HG03060 (cell line): ENCODE measurements around the gene AP4E1.
"Not testable (repeated sequence)": the region's sequence is repeated elsewhere in the genome, so short reads cannot be mapped to it uniquely, and the experiment has no call there.

Experiments
- ATAC-seq: cut with Tn5 transposase; IDR thresholded peaks from one replicate; pipeline ENCODE4 v1.9.1; 2021; ENCODE audit warnings: low read depth, moderate number of reproducible peaks; ENCODE audit not compliant: unreplicated experiment

The AP4E1 gene

DNA sequence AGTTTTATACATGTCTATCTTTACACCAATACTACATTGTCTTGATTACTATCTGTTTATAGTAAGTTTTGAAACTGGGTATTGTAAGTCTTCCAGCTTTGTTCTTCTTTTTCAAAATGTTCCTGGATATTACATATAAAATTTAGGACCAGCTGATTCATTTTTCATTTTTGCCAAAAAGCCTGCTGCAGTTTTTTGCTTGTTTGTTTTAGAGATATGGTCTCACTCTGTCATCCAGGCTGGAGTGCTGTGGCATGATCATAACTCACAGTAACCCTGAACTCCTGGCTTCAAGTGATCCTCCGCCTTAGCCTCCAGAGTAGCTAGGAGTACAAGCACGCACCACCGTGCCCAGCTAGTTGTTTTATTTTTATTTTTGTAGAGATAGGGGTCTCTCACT lies 20.4 kb upstream of the AP4E1 start:
- no peak for ATAC-seq

DNA sequence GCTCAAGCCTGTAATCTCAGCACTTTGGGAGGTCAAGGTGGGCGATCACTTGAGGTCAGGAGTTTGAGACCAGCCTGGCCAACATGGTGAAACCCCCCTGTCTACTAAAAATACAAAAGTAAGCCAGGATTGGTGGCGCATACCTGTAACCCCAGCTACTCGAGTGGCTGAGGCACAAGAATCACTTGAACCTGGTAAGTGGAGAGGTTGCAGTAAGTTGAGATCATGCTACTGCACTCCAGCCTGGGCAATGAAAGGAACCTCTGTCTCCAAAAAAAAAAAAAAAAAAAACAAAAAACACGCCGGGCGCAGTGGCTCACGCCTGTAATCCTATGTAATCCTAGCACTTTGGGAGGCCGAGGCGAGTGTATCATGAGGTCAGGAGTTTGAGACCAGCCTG lies 18.9 kb upstream of the AP4E1 start:
- ATAC-seq, result no peak

DNA sequence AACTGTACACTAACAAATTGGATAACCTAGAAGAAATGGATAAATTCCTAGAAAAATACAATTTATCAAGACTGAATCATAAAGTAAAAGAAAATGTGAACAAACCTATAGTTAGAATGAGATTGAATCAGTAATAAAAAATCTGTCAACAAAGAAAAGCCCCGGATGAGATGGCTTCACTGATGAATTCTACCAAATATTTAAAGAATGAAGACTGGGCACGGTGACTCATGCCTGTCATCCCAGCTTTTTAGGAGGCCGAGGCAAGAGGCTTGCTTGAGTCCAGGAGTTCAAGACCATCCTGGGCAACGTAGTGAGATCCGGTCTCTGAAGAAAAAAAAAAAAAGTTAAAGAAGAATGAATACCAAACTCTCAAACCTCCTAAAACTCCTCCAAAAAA lies 17.7 kb upstream of the AP4E1 start:
- ATAC-seq, result no peak

DNA sequence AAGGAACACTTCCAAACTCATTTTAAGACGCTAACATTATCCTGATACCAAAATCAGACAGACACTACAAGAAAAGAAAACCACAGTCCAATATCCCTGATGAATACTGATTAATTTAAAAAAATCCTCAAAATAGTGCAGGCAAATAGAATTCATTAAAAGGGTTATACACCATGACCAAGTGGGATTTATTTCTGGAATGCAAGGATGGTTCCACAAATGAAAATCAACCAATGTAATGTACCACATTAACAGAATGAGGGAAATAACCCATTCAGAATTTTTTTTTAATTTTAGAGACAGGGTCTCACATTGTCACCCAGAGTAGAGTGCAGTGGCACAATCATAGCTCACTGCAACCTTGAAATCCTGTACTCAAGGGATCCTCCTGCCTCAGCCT lies 17.3 kb upstream of the AP4E1 start:
- ATAC-seq, result no peak

DNA sequence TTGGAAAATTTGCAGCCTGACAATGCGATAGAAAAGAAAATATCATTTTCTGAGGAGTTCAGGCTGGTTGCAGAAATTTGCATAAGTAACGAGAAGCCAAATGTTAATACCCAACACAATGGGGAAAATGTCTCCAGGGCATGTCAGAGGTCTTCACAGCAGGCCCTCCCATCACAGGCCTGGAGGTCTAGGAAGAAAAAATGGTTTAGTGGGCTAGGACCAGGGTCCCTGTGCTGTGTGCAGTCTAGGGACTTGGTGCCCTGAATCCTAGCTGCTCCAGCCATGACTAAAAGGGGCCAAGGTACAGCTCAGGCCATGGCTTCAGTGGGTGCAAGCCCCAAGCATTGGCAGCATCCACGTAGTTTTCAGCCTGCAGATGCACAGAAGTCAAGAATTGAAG lies 14.5 kb upstream of the AP4E1 start:
- ATAC-seq, result no peak

DNA sequence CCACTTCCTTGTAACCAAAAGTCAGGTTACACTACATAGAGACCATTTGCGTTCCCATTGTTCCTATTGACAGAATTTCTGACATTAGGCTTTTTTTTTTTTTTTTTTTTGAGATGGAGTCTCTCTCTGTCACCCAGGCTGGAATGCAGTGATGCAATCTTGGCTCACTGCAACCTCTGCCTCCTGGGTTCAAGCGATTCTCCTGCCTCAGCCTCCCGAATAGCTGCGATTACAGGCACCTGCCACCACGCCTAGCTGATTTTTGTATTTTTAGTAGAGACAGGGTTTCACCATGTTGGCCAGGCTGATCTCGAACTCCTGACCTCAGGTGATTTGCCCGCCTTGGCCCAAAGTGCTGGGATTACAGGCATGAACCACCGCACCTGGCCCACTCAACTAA lies 7.1 kb upstream of the AP4E1 start:
- not testable (repeated sequence) for ATAC-seq

DNA sequence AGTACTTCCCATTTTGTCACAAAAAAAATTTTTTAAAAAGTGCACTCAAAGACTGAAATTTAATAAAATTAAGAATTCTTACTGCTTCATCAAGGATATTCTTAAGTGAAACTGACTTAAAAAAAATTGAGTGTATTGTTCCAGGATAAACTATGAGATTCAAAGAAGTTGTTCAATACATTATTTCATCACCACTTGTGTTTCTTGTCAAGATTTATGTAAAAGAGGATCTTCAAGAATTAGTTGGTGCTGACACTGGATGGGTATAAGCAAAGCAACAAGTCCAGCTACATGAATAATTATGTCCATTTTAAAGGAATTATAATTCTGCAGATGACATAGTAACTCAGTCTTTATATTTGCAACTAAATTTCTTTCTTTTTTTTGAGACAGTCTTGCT lies 4.3 kb upstream of the AP4E1 start:
- no peak for ATAC-seq

DNA sequence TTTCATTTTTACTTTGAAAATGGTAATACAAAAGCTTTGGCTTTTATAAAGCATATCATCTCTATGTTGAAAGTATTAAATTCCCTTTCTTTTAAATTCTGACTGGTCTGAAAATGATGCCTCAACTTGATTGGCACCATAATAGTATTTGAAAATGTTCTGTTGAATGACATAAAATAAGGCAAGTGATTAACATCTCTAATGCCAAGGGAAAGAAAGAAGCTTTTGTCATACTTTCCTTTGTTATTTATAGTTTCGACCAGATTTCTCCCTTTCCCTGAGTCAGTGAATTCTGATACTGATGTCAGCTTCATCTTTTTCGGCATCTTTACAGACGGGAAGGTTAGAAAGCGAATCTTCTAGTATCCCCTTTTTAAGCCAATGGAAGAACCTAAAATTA lies 3.4 kb upstream of the AP4E1 start:
- no peak for ATAC-seq

DNA sequence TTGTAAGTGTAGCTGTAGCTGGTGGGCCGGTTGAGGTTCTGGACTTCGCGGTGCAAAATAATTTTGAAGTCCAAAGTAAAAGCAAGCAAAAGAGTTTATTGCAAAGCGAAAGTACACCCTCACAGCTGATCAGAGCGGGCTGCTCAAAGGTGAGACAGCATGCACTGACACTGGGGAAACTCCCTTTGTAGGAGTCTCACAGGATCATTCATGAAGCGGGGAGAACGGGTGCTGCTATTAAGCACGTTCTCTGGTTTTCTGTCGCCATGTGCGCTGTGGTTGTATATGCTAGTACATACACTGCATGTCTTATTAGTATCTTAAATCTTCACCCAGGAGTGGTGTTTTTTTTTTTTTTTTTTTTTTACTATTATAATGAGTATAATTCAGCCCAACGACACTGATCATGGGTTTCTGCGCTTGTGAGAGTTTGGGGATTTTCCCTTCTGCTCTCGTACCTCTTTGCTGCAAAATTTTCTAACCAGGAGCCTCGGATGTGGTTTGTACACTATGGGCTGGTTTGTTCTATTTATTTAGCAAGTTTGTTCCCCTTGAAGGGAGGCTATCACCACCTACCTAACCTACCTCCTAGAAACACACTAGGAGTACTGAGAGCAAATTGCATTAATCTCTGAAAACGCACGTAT lies 1.4 kb upstream of the AP4E1 start:
- peak; percentile 45 for ATAC-seq

DNA sequence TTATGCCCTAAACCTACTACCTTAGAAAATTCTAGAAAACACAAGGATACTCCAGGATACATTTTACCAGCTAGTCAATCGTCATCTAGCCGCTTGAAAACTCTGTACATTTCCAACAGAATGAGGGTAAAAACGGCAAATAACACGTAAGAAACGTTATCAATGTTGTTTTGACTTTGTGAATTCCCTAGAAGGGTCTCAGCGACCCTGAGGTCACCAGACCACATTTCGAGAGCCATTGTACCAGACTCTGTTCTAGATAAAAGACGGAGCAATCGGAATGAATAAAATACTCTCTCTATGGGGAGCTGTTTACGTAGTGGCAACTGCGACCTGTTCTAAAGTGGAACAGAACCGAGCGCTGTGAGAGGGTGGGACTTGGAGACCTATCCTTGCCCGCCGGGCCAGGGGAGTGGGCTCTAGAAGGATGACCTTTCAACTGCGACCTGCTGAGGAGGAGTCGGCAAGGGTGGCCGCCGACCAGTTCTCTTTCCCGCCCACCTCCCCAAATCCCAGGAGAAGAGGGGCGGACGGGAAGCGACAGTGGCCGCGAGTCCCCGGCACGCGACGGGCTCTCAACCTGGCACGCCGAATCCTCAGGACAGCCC lies 778 bp upstream of the AP4E1 start:
- ATAC-seq, result no peak

DNA sequence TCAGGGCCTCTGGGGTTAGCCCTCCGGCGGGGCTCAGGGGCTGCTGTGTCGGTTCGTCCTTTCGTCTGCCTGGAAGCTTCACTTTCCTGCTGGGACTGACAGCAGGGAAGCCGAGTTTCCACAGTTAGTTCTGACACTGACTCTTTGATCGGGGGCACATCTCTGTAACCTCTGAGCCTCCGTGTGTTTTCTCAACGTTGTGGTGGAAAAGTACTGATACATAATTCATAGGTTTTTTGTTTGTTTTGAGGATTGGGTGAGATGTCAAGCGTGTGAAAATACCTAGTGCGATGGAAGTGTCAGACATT lies 481 bp downstream of the AP4E1 start:
- ATAC-seq, result no peak

DNA sequence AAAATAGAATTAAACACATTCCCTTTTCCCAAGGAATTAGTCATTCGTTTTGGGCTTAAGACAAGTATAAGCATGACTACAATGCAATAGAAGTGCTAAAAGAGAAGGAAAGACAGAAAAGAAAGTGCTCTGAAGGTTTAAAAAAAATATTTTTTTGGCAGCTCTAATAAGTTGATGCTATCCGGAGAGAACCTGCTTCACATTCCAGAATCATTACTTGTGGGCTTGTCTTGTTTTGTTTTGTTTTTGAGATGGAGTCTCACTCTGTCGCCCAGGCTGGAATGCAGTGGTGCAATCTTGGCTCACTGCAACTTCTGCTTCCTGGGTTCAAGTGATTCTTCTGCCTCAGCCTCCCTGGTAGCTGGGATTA lies 1.9 kb downstream of the AP4E1 start:
- not testable (repeated sequence) for ATAC-seq

DNA sequence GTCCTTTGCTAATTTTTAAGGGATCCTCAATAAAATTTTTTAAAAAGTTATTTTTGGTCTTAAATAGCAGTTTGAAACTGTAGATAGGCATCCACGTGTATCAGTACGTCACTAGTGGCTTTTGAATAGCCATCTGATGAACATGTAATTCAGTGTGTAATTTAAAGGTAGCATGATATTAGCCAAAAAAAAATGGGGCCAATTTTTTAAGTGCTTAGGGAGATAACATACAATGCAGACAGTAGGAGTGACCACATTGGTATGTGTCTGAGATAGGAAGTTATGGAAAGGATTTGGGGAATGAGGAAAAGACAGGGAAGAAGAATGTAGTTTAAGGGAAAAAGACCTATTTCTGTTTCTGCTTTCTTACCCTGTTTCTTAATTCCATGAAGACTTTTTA lies 2.5 kb downstream of the AP4E1 start:
- no peak for ATAC-seq

DNA sequence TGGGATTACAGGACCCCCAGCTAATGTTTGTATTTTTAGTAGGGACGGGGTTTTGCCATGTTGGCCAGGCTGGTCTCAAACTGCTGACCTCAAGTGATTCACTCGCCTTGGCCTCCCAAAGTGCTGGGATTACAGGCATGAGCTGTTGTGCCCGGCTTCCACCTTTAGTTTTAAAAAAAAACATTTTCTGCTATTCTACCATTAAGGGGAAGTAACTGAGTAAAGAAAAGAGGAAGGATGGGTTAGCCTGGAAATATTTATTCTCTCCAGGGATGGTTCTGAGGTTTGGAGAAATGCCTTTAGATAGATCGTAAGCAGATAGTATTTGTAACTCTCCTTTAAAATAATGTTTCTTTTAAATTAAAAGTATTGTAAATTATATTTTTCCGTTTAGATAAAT lies 3.1 kb downstream of the AP4E1 start:
- ATAC-seq, result no peak

DNA sequence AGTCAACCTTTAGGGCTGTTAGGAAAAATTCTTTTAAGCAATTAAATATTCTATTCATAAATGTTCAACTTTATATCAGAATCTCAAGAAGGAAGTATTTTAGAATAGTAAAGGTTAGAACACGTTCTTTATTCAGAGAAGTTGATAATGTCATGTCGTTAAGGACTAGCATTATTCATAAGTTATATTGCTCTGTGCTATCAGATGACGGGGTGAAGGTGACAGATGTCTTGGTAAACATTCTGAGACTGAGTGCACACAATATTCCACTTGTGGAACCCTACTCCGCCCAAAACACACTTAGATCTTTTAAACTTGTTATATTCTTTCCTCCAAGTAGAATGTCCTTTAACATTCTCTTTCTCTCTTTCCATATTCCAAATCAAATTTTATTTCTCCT lies 7.9 kb downstream of the AP4E1 start:
- no peak for ATAC-seq

DNA sequence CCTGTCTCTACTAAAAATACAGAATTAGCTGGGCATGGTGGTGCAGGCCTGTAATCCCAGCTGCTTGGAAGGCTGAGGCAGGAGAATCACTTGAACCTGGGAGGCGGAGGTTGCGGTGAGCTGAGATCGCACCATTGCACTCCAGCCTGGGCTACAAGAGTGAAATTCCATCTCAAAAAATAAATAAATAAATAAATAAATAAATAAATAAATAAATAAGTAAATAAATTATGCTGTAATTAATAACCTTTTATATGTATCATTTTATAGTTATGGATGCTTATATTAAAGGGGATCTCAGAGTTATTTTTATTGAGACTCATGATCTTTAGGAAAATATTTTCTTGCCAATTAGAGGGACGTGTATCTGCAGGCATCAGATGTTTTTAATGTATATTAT lies 10.9 kb downstream of the AP4E1 start:
- not testable (repeated sequence) for ATAC-seq

DNA sequence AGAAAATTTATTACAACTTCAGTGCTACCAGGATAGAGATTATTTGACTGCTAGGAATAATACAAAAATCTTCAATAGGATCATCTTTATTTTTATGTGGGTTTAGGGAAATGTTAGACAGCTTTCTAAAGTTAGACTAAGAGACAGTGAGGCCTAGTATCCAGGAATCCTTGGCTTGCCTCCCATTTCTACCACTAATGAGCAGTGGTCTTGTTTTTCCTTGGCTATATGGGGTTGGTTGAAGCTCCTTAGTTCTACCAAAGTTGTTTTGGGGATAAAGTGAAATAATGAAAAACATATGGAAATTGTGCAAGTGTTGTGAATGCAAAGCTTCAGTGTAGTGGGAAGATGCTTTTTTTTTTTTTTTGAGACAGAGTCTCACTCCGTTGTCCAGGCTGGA lies 16.8 kb downstream of the AP4E1 start:
- no peak for ATAC-seq

DNA sequence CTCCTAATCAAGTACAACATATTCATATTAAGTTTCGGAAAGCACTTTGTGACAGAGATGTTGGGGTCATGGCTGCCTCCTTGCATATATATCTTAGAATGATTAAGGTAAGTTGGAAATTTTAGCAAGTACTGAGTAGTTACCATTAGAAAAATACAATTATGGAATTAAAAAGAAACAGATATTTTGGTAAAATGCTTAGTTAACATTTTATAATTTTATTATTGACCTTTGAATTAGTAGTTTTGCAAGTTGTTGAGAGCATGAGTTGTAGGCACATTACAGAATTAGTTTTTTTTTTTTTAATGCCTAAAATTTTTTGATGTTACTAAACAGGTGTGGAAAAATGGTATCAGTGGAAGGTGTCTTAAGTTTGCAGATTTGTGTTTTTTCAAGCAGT lies 20.6 kb downstream of the AP4E1 start:
- no peak for ATAC-seq

DNA sequence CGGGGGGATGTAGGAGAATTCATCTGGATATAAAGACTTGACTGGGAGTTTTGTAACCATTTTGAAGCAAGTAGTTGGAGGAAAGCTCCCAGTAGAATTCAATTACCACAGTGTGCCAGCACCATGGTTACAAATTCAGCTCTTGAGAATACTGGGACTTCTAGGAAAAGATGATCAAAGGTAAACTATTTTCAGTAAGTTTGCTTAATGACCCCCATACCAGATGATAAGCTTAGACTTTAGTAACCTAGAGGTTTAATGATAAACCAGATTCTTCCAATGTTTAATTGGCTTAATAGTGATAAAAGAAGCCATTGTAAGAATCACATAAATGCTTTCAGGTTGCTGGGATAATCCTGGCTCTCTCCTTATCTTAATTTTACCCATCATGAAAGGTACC lies 22.3 kb downstream of the AP4E1 start:
- no peak for ATAC-seq

DNA sequence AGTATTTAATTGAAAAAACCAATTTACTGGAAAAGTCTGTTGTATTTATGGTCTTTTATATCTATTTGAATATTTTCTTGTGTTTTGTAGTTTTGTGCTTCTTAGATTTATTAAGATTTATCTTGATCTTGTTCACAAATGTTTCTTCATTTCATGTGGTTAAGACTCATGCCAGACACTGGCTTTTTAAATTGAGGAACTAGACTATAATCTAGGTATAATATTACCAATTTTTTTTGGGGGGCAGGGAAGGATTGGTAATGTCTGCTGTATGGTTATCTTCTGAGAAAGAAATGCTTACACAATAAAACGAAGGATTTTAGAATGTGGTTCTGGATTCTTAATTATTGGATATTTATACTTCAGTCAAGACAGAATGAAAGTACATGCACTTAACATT lies 24.9 kb downstream of the AP4E1 start:
- ATAC-seq, result no peak

DNA sequence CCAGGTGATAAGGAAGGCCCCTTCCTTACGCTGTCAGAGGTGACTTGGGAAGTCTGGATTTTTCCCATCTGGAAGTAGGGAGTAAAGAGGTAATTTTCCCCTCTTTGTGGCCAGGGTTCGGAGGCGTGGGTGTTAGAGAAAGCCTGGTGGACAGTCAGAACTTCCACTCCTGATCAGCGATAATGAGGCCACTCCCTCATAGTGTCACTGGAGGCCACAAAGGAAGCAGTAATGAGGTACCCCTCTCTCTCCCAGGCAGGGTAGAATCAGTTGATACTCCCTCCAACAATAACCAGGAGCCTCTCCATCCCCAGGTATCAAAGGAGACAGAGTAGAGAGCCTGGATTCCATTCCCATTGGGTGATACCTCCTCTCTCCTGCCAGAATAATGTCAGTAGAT lies 30.0 kb downstream of the AP4E1 start:
- no peak for ATAC-seq

DNA sequence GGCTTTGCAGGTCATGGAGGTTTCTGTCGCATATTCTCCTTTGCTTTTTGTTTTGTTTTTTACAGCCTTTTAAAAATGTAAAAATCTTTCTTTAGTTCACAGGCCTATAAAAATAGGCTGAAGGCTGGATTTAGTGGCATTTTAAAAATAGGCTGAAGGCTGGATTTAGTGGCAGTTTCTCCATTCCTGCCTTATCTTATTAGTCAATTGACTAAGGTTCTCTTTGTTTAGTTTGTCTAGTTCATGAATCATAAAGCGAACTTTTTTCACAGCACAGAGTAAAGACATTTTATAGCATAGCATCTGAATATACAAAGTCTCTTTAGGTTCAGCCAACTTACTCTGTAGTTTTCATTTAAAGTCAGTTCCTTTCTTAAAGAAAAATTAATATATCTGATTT lies 31.4 kb downstream of the AP4E1 start:
- ATAC-seq, result no peak

DNA sequence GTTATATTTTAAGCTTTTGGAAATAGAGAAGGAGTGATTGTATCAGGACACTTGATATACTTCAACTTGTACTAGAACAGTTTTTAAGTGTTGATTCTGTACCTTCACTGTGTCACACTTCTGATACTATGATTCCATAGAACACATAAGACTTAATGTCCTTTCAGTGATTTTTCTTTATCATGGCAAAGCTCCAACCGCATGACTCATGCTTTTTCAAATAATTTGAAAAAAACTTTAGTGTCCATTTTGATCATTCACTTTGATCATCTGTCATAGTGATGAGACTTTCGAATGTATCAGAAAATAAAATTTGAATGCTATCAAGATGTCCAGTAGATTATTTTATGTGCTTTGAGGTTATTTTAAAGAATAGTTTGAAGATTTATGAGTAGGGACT lies 32.0 kb downstream of the AP4E1 start:
- ATAC-seq, result no peak
